ENCODE measurements around the gene CEBPE. TPM values are rescaled to one million over a fixed set of nuclear protein-coding genes. Genes with fewer than 3 reads are reported as not detected.

The CEBPE gene
- total RNA-seq, 1 experiment from 2014 or later = not detected

GRCh38 chr14:23132970-23133369 lies 13.9 kb upstream of the CEBPE start:
- H3K4me3 ChIP-seq (ENCODE audit: insufficient read depth, low read depth, low read length) = no peak overlapping the region
- H3K27me3 ChIP-seq (ENCODE audit: control insufficient read depth, insufficient read depth, low read length) = no peaks in the 10 kb centered on the region
- peaks cover 15% of the 10 kb centered on the region for H3K36me3 ChIP-seq (replicated peaks; ENCODE audit: control insufficient read depth, insufficient read depth, low read length)
- no peak for DNase-seq

DNA sequence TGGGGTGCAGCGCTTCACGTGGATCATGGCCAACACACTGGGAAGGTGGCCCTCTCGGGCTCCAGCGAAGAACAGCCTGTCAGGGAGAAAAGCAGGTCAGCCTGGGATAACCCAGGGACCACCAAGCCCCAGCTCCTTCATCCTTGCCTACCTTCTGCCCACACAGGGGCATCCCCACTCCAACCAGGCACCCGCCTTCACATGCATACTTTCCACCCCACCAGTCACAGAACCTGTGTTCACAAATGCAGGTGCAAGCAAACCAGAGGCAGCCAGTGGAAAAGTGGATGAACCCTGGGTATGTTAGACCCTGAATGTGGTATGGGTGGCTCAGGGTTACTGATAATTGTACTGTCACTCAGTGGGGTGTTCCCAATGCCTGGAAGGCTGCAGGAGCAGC lies 12.4 kb upstream of the CEBPE start:
- no peak overlapping the region for H3K4me3 ChIP-seq (ENCODE audit: insufficient read depth, low read depth, low read length)
- H3K36me3 ChIP-seq (replicated peaks; ENCODE audit: control insufficient read depth, insufficient read depth, low read length) = peaks cover 15% of the 10 kb centered on the region
- no peak for DNase-seq
- no peaks in the 10 kb centered on the region for H3K27me3 ChIP-seq (ENCODE audit: control insufficient read depth, insufficient read depth, low read length)

DNA sequence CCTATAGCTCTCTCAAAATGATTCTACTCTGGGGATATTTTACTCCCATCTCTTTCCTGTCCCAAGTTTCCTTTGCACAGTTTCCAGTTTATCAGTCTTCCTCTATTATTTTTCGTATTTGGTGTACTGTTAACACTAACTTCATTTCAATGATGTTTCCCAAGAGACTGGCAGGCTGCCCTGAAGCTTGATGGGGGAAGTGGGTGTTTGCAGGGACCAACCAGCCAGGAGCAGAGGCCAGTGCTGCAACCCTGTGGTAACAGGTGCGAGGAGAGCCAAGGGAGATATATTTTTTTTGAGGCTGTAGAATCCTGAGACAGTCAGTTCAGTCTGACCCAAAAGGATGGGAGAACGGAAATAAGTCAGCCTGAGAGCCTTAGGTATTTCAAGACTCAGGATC lies 11.8 kb upstream of the CEBPE start:
- no peak for DNase-seq
- no peaks in the 10 kb centered on the region for H3K27me3 ChIP-seq (ENCODE audit: control insufficient read depth, insufficient read depth, low read length)
- peaks cover 12% of the 10 kb centered on the region for H3K36me3 ChIP-seq (replicated peaks; ENCODE audit: control insufficient read depth, insufficient read depth, low read length)
- no peak overlapping the region for H3K4me3 ChIP-seq (ENCODE audit: insufficient read depth, low read depth, low read length)

GRCh38 chr14:23129759-23130316 lies 10.8 kb upstream of the CEBPE start:
- DNase-seq = no peak
- no peaks in the 10 kb centered on the region for H3K27me3 ChIP-seq (ENCODE audit: control insufficient read depth, insufficient read depth, low read length)
- H3K36me3 ChIP-seq (replicated peaks; ENCODE audit: control insufficient read depth, insufficient read depth, low read length) = peaks cover 12% of the 10 kb centered on the region
- no peak overlapping the region for H3K4me3 ChIP-seq (ENCODE audit: insufficient read depth, low read depth, low read length)

GRCh38 chr14:23128969-23129758 lies 10.1 kb upstream of the CEBPE start:
- H3K36me3 ChIP-seq (replicated peaks; ENCODE audit: control insufficient read depth, insufficient read depth, low read length) = peaks cover 12% of the 10 kb centered on the region
- H3K27me3 ChIP-seq (ENCODE audit: control insufficient read depth, insufficient read depth, low read length) = no peaks in the 10 kb centered on the region
- H3K4me3 ChIP-seq (ENCODE audit: insufficient read depth, low read depth, low read length) = no peak overlapping the region
- no peak for DNase-seq

DNA sequence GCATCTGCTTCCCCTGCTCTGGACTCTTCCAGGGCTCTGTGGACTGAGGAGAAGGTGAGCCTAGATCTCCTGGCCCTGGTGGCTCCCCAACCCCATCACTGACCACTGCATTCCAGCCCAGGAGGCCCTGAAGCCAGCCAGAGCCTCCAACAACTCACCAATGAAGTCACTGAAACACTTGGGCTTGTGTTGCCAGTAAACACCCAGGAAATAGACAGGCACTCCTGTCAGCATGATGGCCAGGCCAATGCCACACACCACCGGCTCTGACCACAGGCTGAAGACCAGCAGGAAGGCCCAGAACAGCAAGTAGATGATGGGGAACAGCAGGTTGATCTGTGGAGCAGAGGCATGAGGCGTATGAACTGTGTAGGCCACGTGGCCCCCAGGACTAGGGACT lies 8.8 kb upstream of the CEBPE start:
- peaks cover 12% of the 10 kb centered on the region for H3K36me3 ChIP-seq (replicated peaks; ENCODE audit: control insufficient read depth, insufficient read depth, low read length)
- no peak for DNase-seq
- H3K4me3 ChIP-seq (ENCODE audit: insufficient read depth, low read depth, low read length) = no peak overlapping the region
- no peaks in the 10 kb centered on the region for H3K27me3 ChIP-seq (ENCODE audit: control insufficient read depth, insufficient read depth, low read length)

DNA sequence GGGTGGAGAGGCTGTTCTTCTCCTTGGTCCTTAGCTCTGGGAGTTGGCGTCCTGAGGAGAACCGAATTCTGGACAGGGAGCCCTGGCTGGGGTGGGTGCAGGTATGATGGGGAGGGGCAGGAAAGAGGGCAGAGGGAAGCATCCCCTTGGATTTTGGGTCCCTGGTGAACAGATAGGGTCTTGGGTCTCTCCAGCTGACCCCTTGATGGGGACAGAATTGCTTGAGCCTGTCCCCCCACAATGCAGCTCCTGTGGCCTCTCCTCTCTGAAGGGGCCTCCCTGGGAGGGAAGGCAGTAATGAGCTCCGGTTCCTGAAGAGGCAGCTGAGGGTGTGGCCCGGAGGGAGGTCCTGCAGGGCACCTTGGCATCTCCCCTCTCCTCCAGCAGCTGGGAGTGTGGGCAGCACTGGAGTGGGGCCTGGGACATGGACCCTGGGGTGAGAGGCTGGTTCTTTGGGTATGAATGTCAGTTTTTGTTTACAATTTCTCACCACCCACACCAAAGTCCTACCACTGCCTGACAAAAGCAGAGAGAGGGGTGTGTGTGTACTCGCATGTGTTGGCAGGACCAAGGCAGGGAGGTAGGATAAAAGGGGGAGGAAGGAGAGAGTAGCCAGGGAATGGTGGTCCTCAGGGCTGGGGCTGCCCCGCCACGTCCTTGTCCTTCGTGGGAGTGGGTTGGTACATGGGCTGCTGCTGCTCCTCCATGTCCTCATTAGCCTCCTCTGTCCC lies 7.7 kb upstream of the CEBPE start:
- DNase-seq = peak; percentile 44

GRCh38 chr14:23125933-23126524 lies 7.0 kb upstream of the CEBPE start:
- no peaks in the 10 kb centered on the region for H3K27me3 ChIP-seq (ENCODE audit: control insufficient read depth, insufficient read depth, low read length)
- peaks cover 12% of the 10 kb centered on the region for H3K36me3 ChIP-seq (replicated peaks; ENCODE audit: control insufficient read depth, insufficient read depth, low read length)
- peak; percentile 75 for DNase-seq
- no peak overlapping the region for H3K4me3 ChIP-seq (ENCODE audit: insufficient read depth, low read depth, low read length)

More for the DNA sequence above, 7.7 kb upstream of the CEBPE start:
- Histone ChIP-seq H3K27me3 (ENCODE audit: control insufficient read depth, insufficient read depth, low read length) (no peaks in the 10 kb centered on the region), H3K4me3 (ENCODE audit: insufficient read depth, low read depth, low read length) (no peak overlapping the region), H3K36me3 (replicated peaks; ENCODE audit: control insufficient read depth, insufficient read depth, low read length) (peaks cover 12% of the 10 kb centered on the region)

DNA sequence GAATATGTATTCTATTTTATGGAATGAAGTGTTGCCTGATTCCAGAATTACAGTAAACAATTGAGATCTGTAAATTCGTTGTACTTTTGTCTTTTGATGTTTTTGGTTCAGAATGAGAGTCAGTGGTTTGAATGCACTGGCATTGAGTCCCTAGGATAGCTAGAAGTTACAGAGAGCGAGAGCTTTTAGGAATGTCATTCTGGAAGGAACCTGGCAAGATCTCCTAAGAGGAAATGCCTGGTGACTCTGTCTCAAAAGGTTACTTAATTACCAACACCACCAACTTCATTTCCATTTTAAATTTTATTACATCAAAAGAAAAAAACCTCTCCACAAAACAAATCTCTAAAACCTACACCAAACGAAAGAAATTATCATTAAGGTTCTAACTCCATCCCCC lies 6.0 kb upstream of the CEBPE start:
- Histone ChIP-seq H3K36me3 (replicated peaks; ENCODE audit: control insufficient read depth, insufficient read depth, low read length) (peaks cover 12% of the 10 kb centered on the region), H3K27me3 (ENCODE audit: control insufficient read depth, insufficient read depth, low read length) (no peaks in the 10 kb centered on the region), H3K4me3 (ENCODE audit: insufficient read depth, low read depth, low read length) (no peak overlapping the region)
- no peak for DNase-seq

- Histone ChIP-seq H3K4me3 (ENCODE audit: insufficient read depth, low read depth, low read length) (no peak overlapping the region), H3K36me3 (replicated peaks; ENCODE audit: control insufficient read depth, insufficient read depth, low read length) (peaks cover 12% of the 10 kb centered on the region), H3K27me3 (ENCODE audit: control insufficient read depth, insufficient read depth, low read length) (no peaks in the 10 kb centered on the region)
- DNase-seq = no peak
These were observed 5.4 kb upstream of the CEBPE start for GRCh38 chr14:23124337-23124954.

GRCh38 chr14:23123419-23123818 lies 4.4 kb upstream of the CEBPE start:
- Histone ChIP-seq H3K4me3 (ENCODE audit: insufficient read depth, low read depth, low read length) (no peak overlapping the region), H3K27me3 (ENCODE audit: control insufficient read depth, insufficient read depth, low read length) (no peaks in the 10 kb centered on the region), H3K36me3 (replicated peaks; ENCODE audit: control insufficient read depth, insufficient read depth, low read length) (peaks cover 9% of the 10 kb centered on the region)
- DNase-seq = no peak

GRCh38 chr14:23122086-23122485 lies 3.0 kb upstream of the CEBPE start:
- Histone ChIP-seq H3K36me3 (replicated peaks; ENCODE audit: control insufficient read depth, insufficient read depth, low read length) (peaks cover 4% of the 10 kb centered on the region), H3K27me3 (ENCODE audit: control insufficient read depth, insufficient read depth, low read length) (no peaks in the 10 kb centered on the region), H3K4me3 (ENCODE audit: insufficient read depth, low read depth, low read length) (no peak overlapping the region)
- DNase-seq = no peak

- no peaks in the 10 kb centered on the region for H3K27me3 ChIP-seq (ENCODE audit: control insufficient read depth, insufficient read depth, low read length)
- no peak overlapping the region for H3K4me3 ChIP-seq (ENCODE audit: insufficient read depth, low read depth, low read length)
- no peaks in the 10 kb centered on the region for H3K36me3 ChIP-seq (replicated peaks; ENCODE audit: control insufficient read depth, insufficient read depth, low read length)
- DNase-seq = peak; percentile 70
These were observed 2.3 kb upstream of the CEBPE start for GRCh38 chr14:23121361-23121771.

DNA sequence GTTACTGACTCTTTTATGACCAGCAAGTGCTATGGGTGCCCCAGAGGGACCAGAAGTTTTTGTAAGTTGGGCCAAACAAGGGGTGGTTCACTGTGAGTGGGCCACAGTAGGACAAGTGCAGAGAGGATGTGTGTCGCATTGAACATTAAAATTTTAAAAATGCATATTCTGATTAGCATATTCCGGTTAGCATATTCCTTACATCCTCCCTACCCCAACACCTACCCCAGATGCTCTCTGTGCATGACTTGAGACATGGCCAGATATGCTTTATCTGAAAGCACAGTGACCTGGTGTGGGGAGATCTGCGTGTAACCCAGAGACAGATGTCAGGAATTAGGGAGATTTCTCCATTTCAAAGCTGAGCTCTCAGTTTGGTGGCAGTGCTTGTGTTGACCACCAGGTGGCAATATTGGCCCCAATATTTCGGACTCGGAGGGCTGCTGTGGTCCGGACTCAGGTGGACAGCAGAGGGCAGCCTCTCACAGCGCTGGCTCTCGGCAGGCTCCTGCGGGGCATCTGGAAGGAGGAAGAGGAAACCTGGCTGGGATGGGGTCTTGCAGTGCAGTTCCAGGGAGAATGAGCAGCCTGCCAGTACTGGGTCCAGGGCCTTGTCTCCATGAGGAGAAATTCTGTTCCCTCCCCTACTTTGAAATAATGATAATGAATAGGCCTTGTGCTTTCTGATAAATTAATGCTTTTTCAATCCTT lies 1.6 kb upstream of the CEBPE start:
- DNase-seq = peak; percentile 97
- Histone ChIP-seq H3K27me3 (ENCODE audit: control insufficient read depth, insufficient read depth, low read length) (no peaks in the 10 kb centered on the region), H3K36me3 (replicated peaks; ENCODE audit: control insufficient read depth, insufficient read depth, low read length) (no peaks in the 10 kb centered on the region), H3K4me3 (ENCODE audit: insufficient read depth, low read depth, low read length) (no peak overlapping the region)
